ENCODE results near the gene ODF4. TPM values are rescaled to one million over a fixed set of nuclear protein-coding genes. Genes with fewer than 3 reads are reported as not detected.

The ODF4 gene
- total and polyA plus RNA-seq, 7 experiments from 2014 or later = not detected

GRCh38 chr17:8360260-8360659 is 20.6 kb downstream of the ODF4 start:
- H3K9me3 ChIP-seq (ENCODE audit: control insufficient read depth in 2 of 3, low read length in 3 of 3) = no peaks in the 10 kb centered on the region
- no peak for ATAC-seq
- no peak overlapping the region for H3K4me3 ChIP-seq (ENCODE audit: low read length)
- H3K27ac ChIP-seq (ENCODE audit: low read depth, low read length) = no peak overlapping the region
- CTCF ChIA-PET = interaction anchor here (0.8 kb wide), 1 partner anchor 22 kb away, joined by 3 read pairs; no protein-coding TSS in a partner anchor
- H3K4me3 Mint-ChIP-seq = no peak overlapping the region
- no peaks in the 10 kb centered on the region for H3K27me3 ChIP-seq (ENCODE audit: control insufficient read depth in 2 of 2, insufficient read depth in 2 of 2, low read length in 2 of 2)
- no peak for DNase-seq
- H3K27me3 Mint-ChIP-seq = peaks cover 0 to 7% (median 0%) of the 10 kb centered on the region in 5 donors
- no peaks in the 10 kb centered on the region for H3K4me1 ChIP-seq (ENCODE audit: control insufficient read depth in 2 of 2, insufficient read depth in 2 of 2, low read length in 2 of 2)
- H3K36me3 ChIP-seq (ENCODE audit: control insufficient read depth in 2 of 3, insufficient read depth in 3 of 3, low read length in 3 of 3) = no peaks in the 10 kb centered on the region
- peaks cover 6 to 20% (median 17%) of the 10 kb centered on the region in 7 donors for H3K4me1 Mint-ChIP-seq
- POLR2A ChIA-PET = interaction anchor here (0.9 kb wide), 1 partner anchor 12 kb away, joined by 5 read pairs; no protein-coding TSS in a partner anchor
- no peak overlapping the region for H3K27ac Mint-ChIP-seq
- intact Hi-C loops (cut with micrococcal nuclease) = no loop called here
- H3K36me3 Mint-ChIP-seq = peaks cover 0 to 7% (median 0%) of the 10 kb centered on the region in 5 donors
- H3K9me3 Mint-ChIP-seq = no peaks in the 10 kb centered on the region

GRCh38 chr17:8360751-8361150 is 21.1 kb downstream of the ODF4 start:
- ChIA-PET CTCF (interaction anchor here (0.8 kb wide), 1 partner anchor 22 kb away, joined by 3 read pairs; no protein-coding TSS in a partner anchor), POLR2A (interaction anchor here (0.9 kb wide), 1 partner anchor 13 kb away, joined by 5 read pairs; no protein-coding TSS in a partner anchor)
- Histone ChIP-seq H3K9me3 (ENCODE audit: control insufficient read depth in 2 of 3, low read length in 3 of 3) (no peaks in the 10 kb centered on the region), H3K36me3 (ENCODE audit: control insufficient read depth in 2 of 3, insufficient read depth in 3 of 3, low read length in 3 of 3) (no peaks in the 10 kb centered on the region), H3K4me3 (ENCODE audit: low read length) (no peak overlapping the region), H3K27ac (ENCODE audit: low read depth, low read length) (no peak overlapping the region), H3K4me1 (ENCODE audit: control insufficient read depth in 2 of 2, insufficient read depth in 2 of 2, low read length in 2 of 2) (no peaks in the 10 kb centered on the region), H3K27me3 (ENCODE audit: control insufficient read depth in 2 of 2, insufficient read depth in 2 of 2, low read length in 2 of 2) (no peaks in the 10 kb centered on the region)
- Mint-ChIP-seq H3K36me3 (peaks cover 0 to 10% (median 0%) of the 10 kb centered on the region in 5 donors), H3K9me3 (no peaks in the 10 kb centered on the region), H3K4me3 (no peak overlapping the region), H3K4me1 (peaks cover 6 to 20% (median 18%) of the 10 kb centered on the region in 7 donors), H3K27ac (no peak overlapping the region), H3K27me3 (peaks cover 0 to 7% (median 0%) of the 10 kb centered on the region in 5 donors)
- intact Hi-C loops (cut with micrococcal nuclease) = no loop called here
- DNase-seq (no peak), ATAC-seq (no peak)

GRCh38 chr17:8362651-8363332 is 23.2 kb downstream of the ODF4 start:
- Histone ChIP-seq H3K4me3 (ENCODE audit: low read length) (no peak overlapping the region), H3K27ac (ENCODE audit: low read depth, low read length) (no peak overlapping the region), H3K27me3 (ENCODE audit: control insufficient read depth in 2 of 2, insufficient read depth in 2 of 2, low read length in 2 of 2) (no peaks in the 10 kb centered on the region), H3K9me3 (ENCODE audit: control insufficient read depth in 2 of 3, low read length in 3 of 3) (no peaks in the 10 kb centered on the region), H3K4me1 (ENCODE audit: control insufficient read depth in 2 of 2, insufficient read depth in 2 of 2, low read length in 2 of 2) (no peaks in the 10 kb centered on the region), H3K36me3 (ENCODE audit: control insufficient read depth in 2 of 3, insufficient read depth in 3 of 3, low read length in 3 of 3) (no peaks in the 10 kb centered on the region)
- ChIA-PET CTCF (no interaction called here), POLR2A (interaction anchor here (0.8 kb wide), 1 partner anchor 14 kb away, joined by 4 read pairs; no protein-coding TSS in a partner anchor)
- no peak for ATAC-seq
- intact Hi-C loops (cut with micrococcal nuclease) = no loop called here
- Mint-ChIP-seq H3K27me3 (peaks cover 0 to 5% (median 0%) of the 10 kb centered on the region in 5 donors), H3K27ac (no peak overlapping the region), H3K36me3 (peaks cover 0 to 6% (median 0%) of the 10 kb centered on the region in 5 donors), H3K9me3 (no peaks in the 10 kb centered on the region), H3K4me1 (peaks cover 6 to 20% (median 18%) of the 10 kb centered on the region in 7 donors), H3K4me3 (no peak overlapping the region)
- no peak for DNase-seq

- ChIA-PET CTCF (no interaction called here), POLR2A (no interaction called here)
- no peak for ATAC-seq
- Mint-ChIP-seq H3K27me3 (no peaks in the 10 kb centered on the region), H3K9me3 (no peaks in the 10 kb centered on the region), H3K4me1 (peaks cover 4 to 16% (median 14%) of the 10 kb centered on the region in 7 donors), H3K4me3 (no peak overlapping the region), H3K36me3 (peaks cover 5 to 17% (median 11%) of the 10 kb centered on the region in 5 donors), H3K27ac (no peak overlapping the region)
- Histone ChIP-seq H3K27me3 (ENCODE audit: control insufficient read depth in 2 of 2, insufficient read depth in 2 of 2, low read length in 2 of 2) (no peaks in the 10 kb centered on the region), H3K36me3 (ENCODE audit: control insufficient read depth in 2 of 3, insufficient read depth in 3 of 3, low read length in 3 of 3) (peaks cover 2 to 14% (median 11%) of the 10 kb centered on the region in 3 experiments), H3K4me1 (ENCODE audit: control insufficient read depth in 2 of 2, insufficient read depth in 2 of 2, low read length in 2 of 2) (no peaks in the 10 kb centered on the region), H3K4me3 (ENCODE audit: low read length) (no peak overlapping the region), H3K9me3 (ENCODE audit: control insufficient read depth in 2 of 3, low read length in 3 of 3) (no peaks in the 10 kb centered on the region), H3K27ac (ENCODE audit: low read depth, low read length) (no peak overlapping the region)
- intact Hi-C loops (cut with micrococcal nuclease) = no loop called here
- no peak for DNase-seq
Measured at GRCh38 chr17:8365143-8365542, 25.5 kb downstream of the ODF4 start.

DNA sequence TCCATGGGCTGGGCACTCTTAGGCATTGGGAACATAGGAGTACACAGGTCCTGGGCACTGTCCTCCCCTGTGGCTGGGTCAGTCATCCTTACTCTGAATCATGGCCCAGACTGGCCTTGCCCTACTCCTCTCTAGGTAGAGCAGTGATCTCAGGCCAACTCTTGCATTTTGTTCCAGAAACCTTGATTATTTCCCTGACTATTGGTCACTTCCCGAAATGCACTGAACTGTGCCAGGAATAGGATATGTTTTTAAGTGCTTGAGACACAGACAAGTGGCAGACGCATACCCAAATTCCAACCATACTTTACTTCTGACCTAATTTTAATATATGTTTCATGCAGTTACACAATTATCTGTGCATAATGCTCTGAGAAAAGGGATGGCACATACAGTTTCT is 26.6 kb downstream of the ODF4 start:
- no peak overlapping the region for H3K27ac ChIP-seq (ENCODE audit: low read depth, low read length)
- no peaks in the 10 kb centered on the region for H3K4me1 ChIP-seq (ENCODE audit: control insufficient read depth in 2 of 2, insufficient read depth in 2 of 2, low read length in 2 of 2)
- Mint-ChIP-seq H3K27me3 (no peaks in the 10 kb centered on the region), H3K27ac (no peak overlapping the region), H3K9me3 (no peaks in the 10 kb centered on the region), H3K36me3 (peaks cover 7 to 21% (median 13%) of the 10 kb centered on the region in 5 donors), H3K4me3 (no peak overlapping the region), H3K4me1 (peaks cover 0 to 9% (median 8%) of the 10 kb centered on the region in 7 donors)
- no peaks in the 10 kb centered on the region for H3K9me3 ChIP-seq (ENCODE audit: control insufficient read depth in 2 of 3, low read length in 3 of 3)
- CTCF ChIA-PET = no interaction called here
- no peaks in the 10 kb centered on the region for H3K27me3 ChIP-seq (ENCODE audit: control insufficient read depth in 2 of 2, insufficient read depth in 2 of 2, low read length in 2 of 2)
- peaks cover 2 to 17% (median 11%) of the 10 kb centered on the region in 3 experiments for H3K36me3 ChIP-seq (ENCODE audit: control insufficient read depth in 2 of 3, insufficient read depth in 3 of 3, low read length in 3 of 3)
- DNase-seq (no peak), ATAC-seq (no peak)
- intact Hi-C loops (cut with micrococcal nuclease) = no loop called here
- H3K4me3 ChIP-seq (ENCODE audit: low read length) = no peak overlapping the region
- POLR2A ChIA-PET = interaction anchor here (1.0 kb wide), 1 partner anchor 17 kb away, joined by 4 read pairs; no protein-coding TSS in a partner anchor

DNA sequence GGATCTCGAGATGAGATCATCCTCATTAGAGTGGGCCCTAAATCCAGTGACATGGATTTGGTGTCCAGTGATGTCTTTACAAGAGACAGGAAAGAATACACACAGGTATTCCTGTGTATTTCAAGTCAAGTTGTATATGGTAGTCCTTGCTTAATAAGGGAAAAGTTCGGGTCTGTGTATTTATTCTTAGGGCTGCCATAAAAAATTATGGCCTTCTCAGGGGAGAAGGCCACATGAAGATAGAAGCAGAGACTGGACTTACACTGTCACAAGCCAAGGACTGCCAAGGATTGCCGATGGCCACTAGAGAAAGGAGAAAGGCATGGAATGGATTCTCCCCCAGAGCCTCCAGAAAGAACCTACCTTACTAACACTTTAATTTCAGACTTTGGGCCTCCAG is 28.6 kb downstream of the ODF4 start:
- ATAC-seq (no peak), DNase-seq (no peak)
- H3K36me3 Mint-ChIP-seq = peaks cover 10 to 25% (median 13%) of the 10 kb centered on the region in 5 donors
- POLR2A ChIA-PET = no interaction called here
- H3K27me3 ChIP-seq (ENCODE audit: control insufficient read depth in 2 of 2, insufficient read depth in 2 of 2, low read length in 2 of 2) = no peaks in the 10 kb centered on the region
- H3K27ac ChIP-seq (ENCODE audit: low read depth, low read length) = no peak overlapping the region
- CTCF ChIA-PET = no interaction called here
- intact Hi-C loops (cut with micrococcal nuclease) = no loop called here
- H3K4me1 Mint-ChIP-seq = peaks cover 0 to 12% (median 7%) of the 10 kb centered on the region in 7 donors
- no peak overlapping the region for H3K27ac Mint-ChIP-seq
- H3K4me1 ChIP-seq (ENCODE audit: control insufficient read depth in 2 of 2, insufficient read depth in 2 of 2, low read length in 2 of 2) = no peaks in the 10 kb centered on the region
- H3K27me3 Mint-ChIP-seq = no peaks in the 10 kb centered on the region
- no peaks in the 10 kb centered on the region for H3K9me3 Mint-ChIP-seq
- H3K36me3 ChIP-seq (ENCODE audit: control insufficient read depth in 2 of 3, insufficient read depth in 3 of 3, low read length in 3 of 3) = peaks cover 2 to 20% (median 11%) of the 10 kb centered on the region in 3 experiments
- no peaks in the 10 kb centered on the region for H3K9me3 ChIP-seq (ENCODE audit: control insufficient read depth in 2 of 3, low read length in 3 of 3)
- H3K4me3 ChIP-seq (ENCODE audit: low read length) = no peak overlapping the region
- H3K4me3 Mint-ChIP-seq = no peak overlapping the region

Measured in naive thymus-derived CD4-positive, alpha-beta T cell (primary cell).